Measurements from ENCODE around the gene CCDC92.

CCDC92 gene

GRCh38 chr12:124002021-124002644 is 29.5 kb upstream of the CCDC92 start:
- DNase-seq (ENCODE audit: low read depth in 3 of 3, low spot score in 1 of 3): no peak

DNA sequence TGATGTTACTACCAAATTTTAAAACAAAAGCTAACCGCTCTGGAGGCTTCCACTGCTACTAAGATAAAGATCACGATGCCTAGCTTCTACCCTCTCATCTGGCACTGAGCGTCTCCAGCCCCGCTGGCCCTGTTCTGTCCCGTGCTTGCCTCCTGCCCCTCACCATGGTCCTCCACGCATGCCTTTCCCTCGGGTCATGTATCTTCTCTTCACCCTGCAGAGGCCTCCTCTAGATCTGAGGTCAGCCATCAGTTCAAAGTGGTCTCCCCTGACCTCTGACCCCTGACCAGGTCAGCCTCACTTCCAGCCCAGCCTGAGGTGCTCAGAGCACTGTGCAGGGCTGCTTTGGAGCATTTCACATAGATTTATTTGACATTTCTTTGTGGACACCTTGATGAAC is 28.7 kb upstream of the CCDC92 start:
- no peak for DNase-seq (ENCODE audit: low read depth in 3 of 3, low spot score in 1 of 3)

DNA sequence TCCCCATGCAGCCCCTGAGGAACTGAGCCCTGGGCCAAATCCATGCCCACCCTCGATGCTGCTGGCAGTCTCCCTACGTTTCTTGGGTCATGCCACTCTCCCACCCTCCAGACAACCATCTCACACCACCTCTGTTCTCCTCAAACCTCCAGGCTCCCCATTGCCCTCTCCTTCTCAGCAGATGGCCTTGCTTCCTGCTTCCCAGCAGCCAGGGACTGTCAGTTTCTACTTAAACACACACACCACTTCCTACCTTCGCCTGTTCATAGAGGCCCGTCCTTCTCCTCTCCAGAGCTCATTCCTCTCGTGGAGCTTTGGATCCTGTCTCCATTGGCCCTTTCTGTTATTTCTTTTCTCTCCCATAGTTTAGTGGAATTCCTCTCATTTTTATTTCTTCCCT is 27.5 kb upstream of the CCDC92 start:
- no peak for DNase-seq (ENCODE audit: low read depth in 3 of 3, low spot score in 1 of 3)

DNA sequence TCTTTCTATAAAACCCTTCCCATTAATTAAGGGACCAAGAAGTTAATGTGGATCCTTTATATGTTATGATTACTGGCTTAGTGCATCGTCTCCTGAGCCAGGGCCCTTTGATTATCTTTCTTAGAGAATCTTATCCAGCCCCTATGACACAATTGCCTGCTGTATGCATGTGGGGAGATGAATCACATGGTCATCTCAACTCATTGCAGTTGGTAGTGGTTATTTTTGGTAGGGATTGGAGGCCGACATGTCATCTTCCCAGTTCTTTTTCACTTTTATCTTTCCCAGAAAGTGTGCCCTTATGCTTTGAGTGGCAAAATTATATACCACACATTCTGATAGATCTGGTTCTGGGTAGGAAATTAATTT is 26.3 kb upstream of the CCDC92 start:
- no peak for DNase-seq (ENCODE audit: low read depth in 3 of 3, low spot score in 1 of 3)

GRCh38 chr12:123998344-123998990 is 25.8 kb upstream of the CCDC92 start:
- no peak for DNase-seq (ENCODE audit: low read depth in 3 of 3, low spot score in 1 of 3)

DNA sequence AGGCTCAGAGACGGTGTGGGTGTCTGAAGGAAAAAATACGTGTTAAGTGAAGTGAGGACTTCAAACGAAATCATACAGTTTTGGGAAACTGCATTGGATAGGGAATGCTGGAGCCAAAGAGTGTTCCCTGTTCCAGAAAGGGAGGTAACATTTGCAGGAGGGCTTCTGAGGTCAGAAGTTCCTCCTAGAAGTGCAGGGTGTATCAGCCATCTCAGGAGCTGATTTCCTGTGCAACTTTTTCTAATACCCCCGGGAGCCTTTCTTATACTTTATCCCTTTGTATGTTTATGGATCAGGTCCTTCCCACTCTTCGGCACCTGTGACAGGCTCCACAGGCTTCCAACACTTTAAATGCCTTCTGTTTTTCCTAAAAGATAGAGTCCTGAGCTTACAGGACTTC is 25.3 kb upstream of the CCDC92 start:
- no peak for DNase-seq (ENCODE audit: low read depth in 3 of 3, low spot score in 1 of 3)

DNA sequence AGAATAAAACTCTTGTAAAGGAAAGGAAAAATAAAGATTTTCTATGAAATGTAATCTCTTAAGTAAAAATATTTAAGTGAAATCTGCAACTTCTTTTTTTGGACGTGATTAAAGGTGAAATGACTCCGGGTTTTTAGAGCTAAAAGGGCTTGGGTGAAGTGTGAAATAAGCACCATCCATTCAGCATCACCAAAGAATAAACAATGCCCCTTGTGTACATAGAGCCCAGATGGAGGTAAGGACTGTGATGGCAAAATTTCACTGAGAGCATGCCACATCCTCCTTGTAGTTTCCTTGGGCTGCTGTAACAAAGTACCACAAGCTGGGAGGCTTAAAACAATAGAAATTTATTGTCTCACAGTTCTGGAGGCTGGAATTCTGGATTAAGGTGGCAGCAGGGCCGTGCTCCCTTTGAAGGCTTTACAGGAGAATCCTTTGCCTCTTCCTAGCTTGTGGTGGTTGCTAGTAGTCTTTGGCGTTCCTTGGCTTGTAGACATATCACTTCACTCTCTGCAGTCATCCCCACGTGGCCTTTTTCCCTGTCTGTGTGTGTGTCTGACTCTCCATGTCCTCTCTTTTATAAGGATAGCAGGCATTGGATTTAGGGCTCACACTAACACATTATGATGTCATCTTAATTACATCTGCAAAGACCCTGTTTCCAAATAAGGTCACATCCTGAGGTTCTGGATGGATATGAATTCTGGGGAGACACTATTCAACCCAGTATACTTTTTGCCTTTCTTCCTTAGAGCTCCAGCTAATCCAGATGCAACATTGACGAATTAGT is 24.6 kb upstream of the CCDC92 start:
- DNase-seq (ENCODE audit: low read depth in 3 of 3, low spot score in 1 of 3): no peak

GRCh38 chr12:123996581-123996980 is 23.9 kb upstream of the CCDC92 start:
- no peak for DNase-seq (ENCODE audit: low read depth in 3 of 3, low spot score in 1 of 3)

GRCh38 chr12:123995023-123995748 is 22.6 kb upstream of the CCDC92 start:
- DNase-seq (ENCODE audit: low read depth in 3 of 3, low spot score in 1 of 3): no peak

DNA sequence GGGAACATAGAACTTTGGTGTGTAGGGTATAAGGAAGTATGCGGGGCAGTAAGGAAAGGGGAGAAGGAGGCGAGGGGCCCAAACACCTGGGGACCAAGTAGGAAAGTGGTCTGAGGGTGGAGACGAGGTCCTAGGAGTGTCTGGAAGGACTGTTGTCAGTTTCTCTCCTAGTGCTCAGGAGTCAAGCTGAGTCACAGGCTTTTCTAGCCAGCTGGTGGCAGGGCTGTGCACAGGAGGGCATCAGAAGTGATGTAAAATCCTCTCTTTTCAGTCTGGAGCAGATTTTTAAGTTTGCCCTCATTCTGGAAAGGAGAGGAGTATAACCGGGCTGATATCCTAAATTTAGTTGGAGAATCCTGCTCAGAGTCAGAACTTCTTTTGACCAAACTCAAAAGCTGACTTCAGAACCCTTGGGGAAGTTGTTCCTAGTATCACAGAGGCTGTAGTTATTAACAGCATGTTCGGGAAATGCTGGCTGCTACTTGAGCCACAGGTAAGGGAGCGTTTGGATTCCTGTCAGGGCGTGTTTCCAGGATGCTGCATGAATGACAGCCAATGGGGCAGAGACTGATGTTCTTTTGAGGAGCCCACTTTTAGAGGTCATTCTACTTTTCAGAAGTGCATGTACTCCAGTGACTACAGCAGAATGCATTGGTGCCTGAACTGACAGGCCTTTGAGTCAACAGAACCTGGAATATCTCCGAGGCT is 19.6 kb upstream of the CCDC92 start:
- DNase-seq (ENCODE audit: low read depth in 3 of 3, low spot score in 1 of 3): no peak

GRCh38 chr12:123991372-123991951 is 18.8 kb upstream of the CCDC92 start:
- DNase-seq (ENCODE audit: low read depth in 3 of 3, low spot score in 1 of 3): no peak

DNA sequence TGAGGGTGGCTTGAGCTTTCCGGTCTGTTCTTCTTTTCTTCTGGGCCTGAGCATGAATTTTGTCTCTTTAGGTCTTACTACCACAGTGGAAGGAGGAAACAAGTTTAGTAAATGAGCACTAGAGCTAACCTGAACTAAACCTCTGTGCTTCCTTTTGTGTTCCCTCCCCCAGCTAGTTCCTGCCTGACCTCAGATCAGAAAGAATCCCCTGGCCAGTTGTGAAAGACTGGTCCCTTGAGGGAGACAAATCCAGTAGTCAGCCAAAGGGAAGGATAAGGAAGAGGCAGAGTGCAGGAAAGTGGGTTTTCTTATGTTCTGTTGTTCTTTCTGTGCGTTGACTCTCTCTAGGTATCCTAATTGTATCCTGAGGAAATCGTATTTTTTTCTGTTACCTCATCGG is 17.9 kb upstream of the CCDC92 start:
- DNase-seq (ENCODE audit: low read depth in 3 of 3, low spot score in 1 of 3): no peak

DNA sequence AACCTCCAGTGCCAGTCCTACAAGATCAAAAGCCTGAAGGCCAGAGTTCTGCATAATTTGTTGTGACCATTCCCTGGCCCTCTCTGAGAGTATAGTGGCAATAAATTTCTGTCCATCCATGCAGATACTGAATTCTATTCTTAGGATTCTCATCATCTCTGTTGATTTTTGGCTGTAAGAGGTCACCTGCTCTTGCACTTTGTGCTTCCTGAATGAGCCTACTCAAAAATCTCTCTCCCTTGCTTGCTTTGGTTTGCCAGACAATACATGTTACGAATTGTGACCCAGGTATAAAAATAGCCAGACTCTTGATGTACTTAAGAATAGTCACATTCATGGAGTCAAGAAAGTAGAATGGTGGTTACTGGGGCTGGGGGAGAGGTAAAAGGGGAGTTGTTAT is 17.1 kb upstream of the CCDC92 start:
- no peak for DNase-seq (ENCODE audit: low read depth in 3 of 3, low spot score in 1 of 3)

GRCh38 chr12:123989168-123989567 is 16.5 kb upstream of the CCDC92 start:
- no peak for DNase-seq (ENCODE audit: low read depth in 3 of 3, low spot score in 1 of 3)

- DNase-seq (ENCODE audit: low read depth in 3 of 3, low spot score in 1 of 3): no peak
Observed at GRCh38 chr12:123987022-123987421, 14.4 kb upstream of the CCDC92 start.

GRCh38 chr12:123986374-123986965 is 13.8 kb upstream of the CCDC92 start:
- DNase-seq (ENCODE audit: low read depth in 3 of 3, low spot score in 1 of 3): no peak

- no peak for DNase-seq (ENCODE audit: low read depth in 3 of 3, low spot score in 1 of 3)
Observed at GRCh38 chr12:123984903-123985302, 12.3 kb upstream of the CCDC92 start.

DNA sequence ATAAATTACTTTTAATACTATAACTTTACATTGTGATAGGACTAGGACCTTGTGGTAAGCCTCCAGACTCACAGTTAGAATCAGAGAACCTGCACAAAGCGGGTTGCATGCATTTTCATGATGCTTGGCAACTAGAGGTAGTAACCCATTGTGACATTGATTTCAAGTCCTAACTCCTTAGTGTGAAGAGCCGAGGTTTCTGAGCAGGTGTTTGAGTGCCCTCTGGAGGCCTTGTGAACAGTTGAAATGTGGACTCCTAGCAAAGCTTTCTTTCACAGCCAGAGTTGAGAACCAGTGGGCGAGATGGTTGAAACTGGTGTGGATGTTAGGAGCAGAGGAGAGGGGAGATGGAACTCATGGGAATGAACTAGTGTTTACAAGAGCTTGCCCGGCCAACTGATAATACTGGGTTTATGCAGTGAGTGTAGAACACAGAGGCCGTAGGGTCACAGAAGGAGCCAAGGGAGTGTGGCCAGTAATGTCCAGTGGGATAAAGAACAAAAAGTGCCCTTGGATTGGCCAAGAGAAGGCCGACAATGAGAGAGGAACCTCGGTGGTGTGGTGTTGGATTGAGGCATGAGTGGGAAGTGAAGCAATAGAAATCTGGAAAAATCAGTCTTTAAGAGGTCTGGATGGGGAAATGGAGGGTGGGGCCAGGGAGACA is 11.3 kb upstream of the CCDC92 start:
- DNase-seq (ENCODE audit: low read depth in 3 of 3, low spot score in 1 of 3): peak in 1 of 3 donors; percentile 14

- DNase-seq (ENCODE audit: low read depth in 3 of 3, low spot score in 1 of 3): no peak
Observed at GRCh38 chr12:123982269-123982668, 9.6 kb upstream of the CCDC92 start.

DNA sequence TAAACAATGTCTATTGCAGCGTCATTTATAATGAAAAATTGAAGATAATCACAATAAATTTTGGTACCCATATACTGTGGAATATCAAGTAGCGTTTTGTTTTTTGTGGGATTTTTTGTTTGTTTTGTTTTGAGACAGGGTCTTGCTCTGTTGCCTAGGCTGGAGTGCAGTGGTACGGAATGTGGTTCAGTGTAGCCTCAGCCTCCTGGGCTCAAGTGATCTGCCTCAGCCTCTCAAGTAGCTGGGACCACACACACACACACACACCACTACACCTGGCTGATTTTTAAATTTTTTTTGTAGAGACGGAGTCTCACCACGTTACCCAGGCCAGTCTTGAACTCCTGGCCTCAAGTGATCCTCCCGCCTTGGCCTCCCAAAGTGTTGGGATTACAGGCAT is 6.9 kb upstream of the CCDC92 start:
- DNase-seq (ENCODE audit: low read depth in 3 of 3, low spot score in 1 of 3): no peak

Data from stimulated activated CD4-positive, alpha-beta T cell treated with anti-CD3 and anti-CD28 coated beads, TNF-alpha, amount 100 ng/mL, for 1 hour (primary cell).